HAP-1 (cell line): ENCODE measurements around the gene PIERCE2.
"Not testable (repeated sequence)": the region's sequence is repeated elsewhere in the genome, so short reads cannot be mapped to it uniquely, and the experiment has no call there.

Experiments used
- DNase-seq, 2 experiments: peaks; one replicate each; pipeline ENCODE4 v3.0.0-alpha.2; 2016 to 2020; ENCODE audit warnings: low spot score in 2 of 2
- H3K27me3 ChIP-seq: fragments of 250-450 bp; sonication (Bioruptor Pico); 2 replicates; pipeline ENCODE4 v1.5.1; 2020; ENCODE audit warnings: low read depth, mild to moderate bottlenecking, moderate library complexity
- H3K36me3 ChIP-seq: fragments of 250-450 bp; sonication (Bioruptor Pico); replicated peaks from 2 replicates; pipeline ENCODE4 v1.5.1; 2020; ENCODE audit warnings: mild to moderate bottlenecking
- H3K4me1 ChIP-seq: fragments of 250-450 bp; sonication (Bioruptor Pico); 2 replicates; pipeline ENCODE4 v1.5.1; 2020; ENCODE audit warnings: mild to moderate bottlenecking
- H3K4me3 ChIP-seq: fragments of 250-450 bp; sonication (Bioruptor Pico); 2 replicates; pipeline ENCODE4 v1.5.1; 2020; ENCODE audit warnings: mild to moderate bottlenecking, moderate library complexity
- H3K9me3 ChIP-seq: fragments of 250-450 bp; sonication (Bioruptor Pico); 2 replicates; pipeline ENCODE4 v1.5.1; 2020; ENCODE audit warnings: mild to moderate bottlenecking, moderate library complexity
- in situ Hi-C: fragments of 300-500 bp; cut with MboI; formaldehyde crosslinking; loops from 3 replicates; pipeline ENCODE4 v1.14.3; 2020; ENCODE audit warnings: low sequenced_read_pairs, inconsistent platforms, mixed read lengths

The PIERCE2 gene

GRCh38 chr15:55401786-55402246, 6.5 kb upstream of the PIERCE2 start:
- H3K36me3 ChIP-seq = no peaks in the 10 kb centered on the region
- no peak for DNase-seq
- H3K4me3 ChIP-seq = no peak overlapping the region
- H3K27me3 ChIP-seq = no peaks in the 10 kb centered on the region
- in situ Hi-C loops = no loop called here
- peaks cover 10% of the 10 kb centered on the region; the same call in 1 of the 2 replicates for H3K4me1 ChIP-seq
- 0 out of 2 replicates have a peak, but pooled peaks cover 2% of the 10 kb centered on the region for H3K9me3 ChIP-seq

GRCh38 chr15:55402707-55403106, 5.6 kb upstream of the PIERCE2 start:
- in situ Hi-C loops = no loop called here
- Histone ChIP-seq H3K4me3 (no peak overlapping the region), H3K36me3 (no peaks in the 10 kb centered on the region), H3K27me3 (no peaks in the 10 kb centered on the region), H3K9me3 (0 out of 2 replicates have a peak, but pooled peaks cover 2% of the 10 kb centered on the region), H3K4me1 (peaks cover 15% of the 10 kb centered on the region)
- DNase-seq = no peak

GRCh38 chr15:55403531-55403930, 4.8 kb upstream of the PIERCE2 start:
- H3K4me1 ChIP-seq = peaks cover 15% of the 10 kb centered on the region
- no peaks in the 10 kb centered on the region for H3K27me3 ChIP-seq
- no peak for DNase-seq
- in situ Hi-C loops = no loop called here
- no peaks in the 10 kb centered on the region for H3K9me3 ChIP-seq
- H3K4me3 ChIP-seq = no peak overlapping the region
- H3K36me3 ChIP-seq = no peaks in the 10 kb centered on the region

- no peaks in the 10 kb centered on the region for H3K36me3 ChIP-seq
- H3K27me3 ChIP-seq = no peaks in the 10 kb centered on the region
- in situ Hi-C loops = no loop called here
- H3K9me3 ChIP-seq = no peaks in the 10 kb centered on the region
- H3K4me3 ChIP-seq = peak overlapping the region; percentile 81
- no peak for DNase-seq
- peaks cover 14% of the 10 kb centered on the region for H3K4me1 ChIP-seq
Measured at GRCh38 chr15:55407498-55408011, 740 bp upstream of the PIERCE2 start.

GRCh38 chr15:55408976-55409375, 681 bp downstream of the PIERCE2 start:
- peak overlapping the region; percentile 81 for H3K4me3 ChIP-seq
- DNase-seq = peak in 1 of 2 experiments; percentile 26
- H3K27me3 ChIP-seq, in situ Hi-C loops, H3K9me3 ChIP-seq, H3K4me1 ChIP-seq, H3K36me3 ChIP-seq: not testable (repeated sequence)

GRCh38 chr15:55417678-55418077, 9.4 kb downstream of the PIERCE2 start:
- in situ Hi-C loops, H3K4me3 ChIP-seq, DNase-seq, H3K9me3 ChIP-seq, H3K36me3 ChIP-seq, H3K27me3 ChIP-seq, H3K4me1 ChIP-seq: not testable (repeated sequence)

- no peak overlapping the region for H3K4me3 ChIP-seq
- H3K4me1 ChIP-seq = no peaks in the 10 kb centered on the region
- DNase-seq = no peak
- no peaks in the 10 kb centered on the region for H3K9me3 ChIP-seq
- H3K36me3 ChIP-seq = no peaks in the 10 kb centered on the region
- H3K27me3 ChIP-seq = no peaks in the 10 kb centered on the region
- in situ Hi-C loops = no loop called here
Measured at GRCh38 chr15:55420171-55420866, 12.0 kb downstream of the PIERCE2 start.

- no peak overlapping the region for H3K4me3 ChIP-seq
- in situ Hi-C loops = no loop called here
- no peaks in the 10 kb centered on the region for H3K27me3 ChIP-seq
- no peaks in the 10 kb centered on the region for H3K4me1 ChIP-seq
- no peaks in the 10 kb centered on the region for H3K36me3 ChIP-seq
- no peak for DNase-seq
- no peaks in the 10 kb centered on the region for H3K9me3 ChIP-seq
Measured at GRCh38 chr15:55422089-55422488, 13.8 kb downstream of the PIERCE2 start.

GRCh38 chr15:55434989-55435825, 26.9 kb downstream of the PIERCE2 start:
- no peaks in the 10 kb centered on the region for H3K9me3 ChIP-seq
- H3K4me1 ChIP-seq = no peaks in the 10 kb centered on the region
- no peaks in the 10 kb centered on the region for H3K27me3 ChIP-seq
- H3K36me3 ChIP-seq = no peaks in the 10 kb centered on the region
- in situ Hi-C loops = loop anchor here (5.0 kb wide), 1 partner anchor 218 kb away; no protein-coding TSS in a partner anchor
- DNase-seq = peak; percentile 31 to 62
- no peak overlapping the region for H3K4me3 ChIP-seq

GRCh38 chr15:55443141-55443540, 34.8 kb downstream of the PIERCE2 start:
- H3K27me3 ChIP-seq, H3K4me1 ChIP-seq, DNase-seq, in situ Hi-C loops, H3K4me3 ChIP-seq, H3K36me3 ChIP-seq, H3K9me3 ChIP-seq: not testable (repeated sequence)

GRCh38 chr15:55445936-55446335, 37.6 kb downstream of the PIERCE2 start:
- DNase-seq, in situ Hi-C loops, H3K4me1 ChIP-seq, H3K9me3 ChIP-seq, H3K4me3 ChIP-seq, H3K36me3 ChIP-seq, H3K27me3 ChIP-seq: not testable (repeated sequence)

- DNase-seq, H3K27me3 ChIP-seq, H3K36me3 ChIP-seq, in situ Hi-C loops, H3K9me3 ChIP-seq, H3K4me1 ChIP-seq, H3K4me3 ChIP-seq: not testable (repeated sequence)
Measured at GRCh38 chr15:55446379-55447029, 38.2 kb downstream of the PIERCE2 start.

- H3K9me3 ChIP-seq, H3K27me3 ChIP-seq, DNase-seq, H3K36me3 ChIP-seq, H3K4me3 ChIP-seq, H3K4me1 ChIP-seq, in situ Hi-C loops: not testable (repeated sequence)
Measured at GRCh38 chr15:55447030-55447394, 38.7 kb downstream of the PIERCE2 start.
